ENCODE data around the gene USH1C. TPM values are rescaled to one million over a fixed set of nuclear protein-coding genes. Genes with fewer than 3 reads are reported as not detected.

USH1C gene
- total RNA-seq, 1 donor from 2014 or later, result not detected

DNA sequence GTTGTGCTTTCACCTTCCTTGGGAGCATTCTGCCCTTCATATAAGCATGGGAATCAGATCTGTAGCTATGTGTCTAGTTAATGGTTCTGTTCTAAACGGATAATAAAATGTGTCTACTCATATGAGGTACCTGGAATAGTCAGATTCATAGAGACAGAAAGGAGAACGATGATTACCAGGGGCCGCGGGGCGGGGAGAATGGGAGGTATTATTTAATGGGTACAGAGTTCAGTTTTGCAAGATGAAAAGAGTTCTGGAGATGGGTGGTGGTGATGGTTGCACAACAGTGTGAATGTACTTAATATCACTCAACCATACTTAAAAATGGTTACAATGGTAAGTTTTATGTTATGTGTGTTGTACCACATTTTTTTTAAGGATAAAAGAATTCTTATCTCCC is 57.6 kb downstream of the USH1C start:
- intact Hi-C loops (cut with DNase I), result no loop called here
- no peak for DNase-seq (ENCODE audit: low spot score)

DNA sequence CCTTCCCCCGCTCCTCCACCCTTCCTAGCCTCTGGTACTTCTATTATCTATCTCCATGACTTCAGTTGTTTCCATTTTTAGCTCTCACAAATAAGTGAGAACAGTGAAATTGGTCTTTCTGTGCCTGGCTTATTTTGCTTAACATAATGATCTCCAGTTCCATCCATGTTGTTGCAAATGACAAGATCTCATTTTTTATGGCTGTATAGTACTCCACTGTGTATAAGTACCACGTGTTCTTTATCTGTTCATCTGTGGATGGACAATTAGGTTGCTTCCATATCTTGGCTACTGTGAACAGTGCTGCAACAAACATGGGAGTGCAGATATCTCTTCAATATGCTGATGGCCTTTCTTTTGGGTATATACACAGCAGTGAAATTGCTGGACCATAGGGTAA is 60.7 kb downstream of the USH1C start:
- intact Hi-C loops (cut with DNase I), result no loop called here
- DNase-seq (ENCODE audit: low spot score), result no peak

DNA sequence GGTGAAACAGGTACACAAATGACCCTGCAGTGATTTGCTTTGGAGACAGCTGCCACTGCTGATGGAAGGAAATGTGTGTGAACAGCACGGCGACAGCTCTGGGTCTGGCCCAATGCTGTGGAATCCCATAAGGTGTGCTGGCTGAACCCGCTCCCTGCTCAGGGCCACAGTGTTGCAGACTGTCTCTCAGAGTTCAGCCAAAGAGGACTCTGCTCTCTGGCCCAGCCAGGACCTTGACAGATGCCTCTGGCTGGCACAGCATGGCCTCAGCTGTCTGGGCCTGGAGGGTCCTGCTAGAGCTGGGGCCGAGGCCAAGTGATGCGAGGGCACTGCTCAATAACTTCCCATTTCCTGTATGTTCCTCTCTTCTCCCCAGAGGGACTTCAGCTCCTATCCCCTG is 62.3 kb downstream of the USH1C start:
- DNase-seq (ENCODE audit: low spot score), result no peak
- intact Hi-C loops (cut with DNase I), result no loop called here

DNA sequence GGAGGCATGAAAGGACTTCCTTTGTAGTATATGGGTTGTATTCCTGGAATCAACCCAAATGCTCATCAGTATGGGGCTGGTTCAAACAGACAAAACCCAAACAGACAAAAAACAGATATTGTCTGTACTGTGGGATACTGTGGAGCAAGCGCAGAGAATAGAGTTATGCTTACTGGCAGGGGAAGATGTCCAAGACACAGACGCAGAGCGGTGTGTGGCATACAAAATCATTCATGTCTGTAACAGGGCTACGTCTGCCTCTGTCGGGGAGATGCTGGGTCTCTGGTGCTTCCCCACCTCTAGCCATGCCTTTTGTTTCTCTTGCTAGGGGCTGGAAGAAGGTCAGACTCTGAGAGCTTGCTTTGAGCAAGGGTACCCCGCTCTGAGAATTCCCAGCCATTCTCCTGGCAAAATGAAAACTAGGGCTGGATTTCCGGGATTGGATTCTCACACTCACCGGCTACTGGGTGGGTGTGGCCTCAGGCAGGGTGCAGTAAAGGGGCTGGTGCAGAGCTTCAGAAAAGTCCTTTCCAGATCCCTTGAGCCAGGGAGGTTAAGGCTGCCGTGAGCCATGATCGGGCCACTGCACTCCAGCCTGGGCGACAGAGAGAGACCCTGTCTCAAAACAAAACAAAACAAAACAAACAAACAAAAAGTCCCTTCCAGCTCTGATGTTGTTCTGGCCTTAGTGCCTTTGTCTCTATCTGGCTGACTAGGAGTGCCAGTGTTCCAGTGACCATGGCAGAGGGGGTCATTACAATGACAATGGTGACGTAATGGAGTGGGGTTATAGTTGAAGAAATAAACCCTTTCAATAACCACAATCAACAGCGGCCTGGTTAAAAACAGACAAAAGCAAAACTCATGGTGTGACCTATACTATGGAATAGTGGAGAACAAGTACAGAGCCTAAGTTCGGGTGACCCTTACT is 64.7 kb downstream of the USH1C start:
- intact Hi-C loops (cut with DNase I), result no loop called here
- no peak for DNase-seq (ENCODE audit: low spot score)

DNA sequence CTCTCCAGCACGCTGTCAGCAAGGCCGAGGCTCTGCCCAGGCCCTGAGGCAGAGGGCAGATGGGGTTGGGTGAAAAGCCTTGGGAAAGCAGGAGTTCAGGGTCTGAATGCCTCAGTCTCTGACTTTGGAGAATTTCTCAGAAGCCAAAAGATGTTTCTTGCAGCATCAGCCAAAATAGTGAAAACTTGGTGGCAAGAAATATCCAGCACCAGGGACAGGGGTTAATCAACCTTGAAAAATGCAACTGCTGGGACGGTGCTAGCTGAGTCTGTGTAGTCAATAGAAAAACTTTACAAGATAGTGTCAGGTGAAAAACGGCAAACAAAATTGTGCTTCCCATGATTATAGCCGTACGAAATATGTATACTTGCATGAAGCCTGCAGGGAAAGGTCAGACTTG is 66.1 kb downstream of the USH1C start:
- DNase-seq (ENCODE audit: low spot score), result no peak
- intact Hi-C loops (cut with DNase I), result no loop called here

DNA sequence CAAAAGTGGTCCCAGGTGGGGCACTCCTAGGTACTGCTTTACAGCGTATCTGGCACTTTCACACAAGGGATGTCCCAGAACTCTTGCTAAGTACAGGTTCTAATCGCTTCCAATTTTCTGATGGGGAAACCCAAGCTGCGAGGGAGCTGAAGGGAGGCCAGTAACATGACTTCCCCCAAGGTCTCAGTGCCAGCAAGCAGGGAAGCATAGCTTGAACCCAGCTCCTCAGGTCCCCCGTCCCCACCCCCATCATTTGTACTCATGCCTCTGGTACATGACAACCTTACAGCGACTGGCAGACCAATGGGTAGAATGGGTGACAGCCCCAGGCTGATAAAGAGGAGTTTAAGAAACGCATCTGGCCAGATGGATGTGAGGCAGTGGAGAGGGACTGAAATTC is 66.9 kb downstream of the USH1C start:
- DNase-seq (ENCODE audit: low spot score), result no peak
- intact Hi-C loops (cut with DNase I), result no loop called here

DNA sequence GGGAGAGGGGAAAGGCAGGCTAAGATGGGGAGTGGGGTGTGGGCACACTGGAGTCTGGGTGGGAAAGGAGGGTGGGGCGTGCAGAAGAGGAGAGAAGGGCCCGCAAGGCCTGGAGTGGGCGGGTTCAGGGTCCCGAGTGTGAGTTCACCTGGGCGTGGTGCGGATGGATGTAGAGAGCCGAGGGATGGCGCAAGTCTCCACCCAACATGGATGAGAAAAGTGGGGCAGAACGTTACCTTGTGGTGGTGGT is 67.2 kb downstream of the USH1C start:
- intact Hi-C loops (cut with DNase I), result no loop called here

DNA sequence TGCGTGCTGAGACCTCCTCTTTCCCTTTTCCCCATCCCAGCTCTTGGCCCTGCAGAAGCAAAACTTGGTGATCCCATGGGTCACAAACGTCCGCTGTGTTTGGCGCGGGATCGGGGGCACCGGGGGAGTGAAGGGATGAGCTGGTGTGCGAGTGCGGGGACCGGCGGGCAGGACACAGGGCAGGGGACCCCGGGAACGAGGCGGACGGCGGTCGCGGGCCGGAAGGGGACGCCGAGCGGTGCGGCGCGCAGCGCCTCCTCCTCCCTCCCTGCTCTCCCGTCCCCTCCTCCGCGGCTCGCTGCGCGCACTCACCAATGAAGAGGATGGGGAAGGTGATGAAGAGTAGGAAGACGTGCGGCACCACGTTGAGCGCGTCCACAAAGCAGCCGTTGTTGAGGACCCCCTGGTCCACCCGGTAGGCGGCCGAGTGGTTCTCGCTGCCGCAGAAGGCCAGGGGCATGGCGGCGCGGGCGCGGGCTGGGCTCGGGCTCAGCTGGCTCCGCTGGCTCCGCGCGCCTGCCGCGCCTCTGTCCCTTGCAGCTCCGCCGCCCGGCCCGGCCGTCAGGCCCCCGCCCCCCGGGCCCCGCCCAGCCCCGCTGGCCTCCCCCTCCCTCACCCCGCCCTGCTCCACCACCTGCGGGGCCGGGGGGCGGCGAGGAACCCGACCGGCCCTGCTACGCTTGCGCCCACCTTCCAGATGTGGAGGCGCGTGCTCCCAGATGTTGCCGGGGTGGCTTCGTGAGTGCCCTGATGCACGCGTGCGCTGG is 67.7 kb downstream of the USH1C start, which contains the start of gene ABCC8:
TSS of gene ABCC8 (minus strand) at position 529 of the 767 bp plus-strand sequence. CDS start at position 460, 69 bp downstream.
- intact Hi-C loops (cut with DNase I), result no loop called here
- no peak for DNase-seq (ENCODE audit: low spot score)

More for the DNA sequence above, 67.2 kb downstream of the USH1C start:
- DNase-seq (ENCODE audit: low spot score), result no peak

DNA sequence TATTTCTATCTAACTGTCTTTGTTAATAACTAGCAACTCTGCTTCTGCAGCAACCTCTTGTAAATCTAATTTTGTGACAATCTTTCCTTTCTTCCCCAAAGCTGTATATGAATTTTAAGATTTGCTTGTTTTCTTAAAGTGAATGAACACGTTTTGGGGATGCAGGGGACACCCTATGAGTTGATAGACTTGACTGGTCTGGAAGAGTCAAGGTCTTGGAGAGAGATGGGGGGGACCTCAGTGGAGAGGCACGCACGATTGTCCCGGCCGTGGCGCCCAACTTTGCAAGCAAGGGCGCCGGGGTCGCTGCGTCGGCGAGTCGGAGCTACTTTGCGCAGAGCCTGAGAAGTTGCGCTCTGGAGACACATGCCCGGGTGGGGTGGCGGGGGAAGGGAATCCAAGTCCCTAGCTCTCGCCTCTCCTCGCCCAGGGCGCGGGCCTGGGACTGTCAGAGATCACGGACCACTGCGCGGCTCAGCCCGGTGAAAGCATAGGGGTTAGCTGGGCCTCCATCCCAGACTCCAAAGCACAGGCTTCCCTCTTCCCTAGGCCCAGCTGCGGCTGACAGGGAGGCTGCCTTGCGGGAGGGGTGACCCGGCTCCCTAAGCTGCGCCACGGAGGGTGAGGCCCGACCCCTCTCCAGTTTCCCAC is 68.4 kb downstream of the USH1C start:
- no peak for DNase-seq (ENCODE audit: low spot score)
- intact Hi-C loops (cut with DNase I), result no loop called here

DNA sequence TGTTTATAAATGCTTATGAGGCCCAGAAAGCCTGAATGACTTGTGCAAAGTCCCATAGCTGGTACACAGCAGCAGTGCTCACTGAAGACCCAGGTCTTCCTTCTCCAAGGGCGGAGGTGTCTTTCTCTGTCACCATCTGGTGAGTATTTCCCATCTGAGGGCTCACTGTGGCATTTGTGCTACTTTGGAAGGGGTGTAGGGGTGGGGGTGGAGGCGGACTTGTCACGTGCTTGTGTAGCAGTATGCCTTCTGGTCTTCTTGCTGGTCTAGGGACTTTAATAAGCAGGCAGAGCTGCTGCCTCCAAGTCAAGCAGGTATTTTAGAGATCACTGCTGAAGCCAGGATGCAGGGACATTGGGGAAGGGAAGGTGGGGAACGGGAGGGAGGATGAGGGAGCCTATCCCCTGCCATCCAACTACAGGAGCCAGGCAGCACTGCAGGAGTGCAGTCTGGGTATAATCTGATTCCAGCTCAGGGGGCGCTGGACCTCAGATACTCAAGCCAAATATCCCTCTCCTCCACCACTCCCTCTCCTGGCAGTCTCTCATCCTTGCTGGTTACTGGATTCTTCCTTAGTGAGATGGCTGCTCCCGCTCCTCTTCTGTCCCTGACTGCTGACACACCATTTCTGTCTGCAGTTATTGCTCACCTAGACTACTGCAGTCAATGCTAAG is 71.0 kb downstream of the USH1C start:
- intact Hi-C loops (cut with DNase I), result no loop called here
- DNase-seq (ENCODE audit: low spot score), result no peak

DNA sequence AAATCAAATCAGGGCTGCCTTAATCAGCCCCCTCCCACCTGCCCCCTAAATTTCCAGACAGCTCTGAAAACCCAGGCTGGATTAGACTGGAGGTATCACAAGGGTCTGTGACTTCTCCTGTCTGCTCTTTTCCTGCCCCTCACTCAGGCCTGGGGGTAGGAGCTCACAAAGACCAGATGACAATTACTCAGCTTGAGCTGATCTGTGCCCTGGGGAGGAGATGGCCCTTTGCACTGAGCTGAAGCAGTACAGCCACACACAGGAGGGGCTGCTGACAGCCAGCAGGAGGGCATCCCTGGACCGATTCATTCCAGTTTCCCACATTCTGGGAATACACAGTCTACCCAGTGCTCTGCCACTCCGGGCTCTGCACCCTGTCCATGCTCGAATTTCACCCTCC is 71.7 kb downstream of the USH1C start:
- DNase-seq (ENCODE audit: low spot score), result no peak
- intact Hi-C loops (cut with DNase I), result no loop called here

DNA sequence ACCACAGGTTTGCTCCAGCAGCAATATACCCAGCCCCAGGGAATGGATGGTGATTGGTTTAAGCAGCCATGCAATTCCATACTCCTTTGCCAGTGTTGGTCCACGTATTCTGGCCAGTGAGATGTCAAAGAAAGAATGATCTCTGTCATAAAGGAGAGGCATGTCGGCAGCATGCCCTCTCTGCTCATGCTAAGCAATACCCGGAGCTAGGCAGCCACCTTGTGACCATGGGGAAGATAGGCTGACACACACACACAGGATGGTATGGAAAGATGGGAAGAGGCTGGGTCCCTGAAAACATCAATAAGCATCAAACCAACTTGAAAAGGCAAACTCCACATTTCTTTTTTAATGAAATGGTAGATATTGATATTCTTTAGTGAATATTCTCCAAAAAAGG is 72.7 kb downstream of the USH1C start:
- no peak for DNase-seq (ENCODE audit: low spot score)
- intact Hi-C loops (cut with DNase I), result no loop called here

DNA sequence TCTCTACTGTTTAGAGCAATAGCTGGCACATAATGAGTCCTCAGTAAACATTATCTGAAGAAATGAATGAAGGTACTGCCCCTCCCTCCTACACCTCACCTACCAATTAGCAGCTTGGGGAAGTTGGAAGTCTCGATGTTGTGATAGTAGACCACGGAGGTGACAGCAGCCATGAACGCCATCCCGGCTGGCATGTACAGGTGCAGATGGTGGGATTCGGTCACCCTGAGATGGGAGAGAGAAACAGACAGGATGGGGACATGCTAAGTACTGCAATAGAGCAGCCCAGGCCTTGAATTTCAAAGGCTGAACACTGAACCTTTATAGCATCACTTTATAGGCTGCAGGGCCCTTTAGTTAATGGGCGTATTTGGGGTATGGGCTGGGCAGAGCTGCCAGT is 74.2 kb downstream of the USH1C start:
- no peak for DNase-seq (ENCODE audit: low spot score)
- intact Hi-C loops (cut with DNase I), result no loop called here

DNA sequence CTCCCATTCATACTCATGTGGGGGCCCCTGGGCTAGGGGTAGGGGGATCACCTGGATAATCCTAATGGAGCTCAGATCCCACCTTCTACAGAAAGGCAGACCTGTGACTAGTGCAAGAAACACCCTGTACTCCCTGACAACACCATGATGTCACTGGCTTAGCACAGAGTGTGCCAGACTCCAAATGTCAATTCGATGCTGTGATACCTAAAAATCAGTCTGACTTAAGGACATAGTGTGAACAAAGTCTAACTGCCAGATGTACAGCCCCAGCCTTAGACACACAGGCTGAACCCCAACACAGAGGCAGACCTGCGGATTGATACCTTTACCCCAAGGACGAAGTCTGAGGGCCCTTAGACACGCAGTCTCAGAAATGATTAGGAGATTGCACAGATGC is 76.1 kb downstream of the USH1C start:
- no peak for DNase-seq (ENCODE audit: low spot score)
- intact Hi-C loops (cut with DNase I), result no loop called here

DNA sequence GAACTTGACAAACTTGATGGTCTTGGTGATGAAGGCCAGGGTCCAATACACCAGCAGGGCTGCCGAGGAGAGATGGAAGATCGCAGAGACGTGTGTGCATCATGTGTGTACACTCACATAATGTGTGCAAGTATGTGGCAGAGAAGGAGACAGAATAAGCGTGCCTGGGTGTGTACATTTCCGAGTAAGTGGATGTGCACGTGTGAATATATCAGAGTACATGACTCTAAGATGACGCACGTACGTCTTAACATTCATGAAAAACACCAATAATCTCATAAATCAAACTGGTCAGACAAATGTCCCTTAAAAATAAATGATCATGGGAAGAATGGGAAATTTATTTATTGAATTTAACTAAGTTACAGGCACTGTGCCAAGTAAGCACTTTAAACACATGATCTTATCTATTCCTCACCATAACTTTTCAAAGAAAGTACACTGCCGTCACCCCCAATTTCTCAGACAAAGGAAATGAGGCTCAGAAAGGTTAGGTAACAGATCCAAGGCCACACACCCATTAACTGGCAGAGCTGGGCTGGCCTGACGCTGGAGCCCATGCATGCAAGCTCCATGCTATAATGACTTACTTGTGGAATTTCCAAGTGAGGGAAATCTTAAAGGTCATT is 80.6 kb downstream of the USH1C start:
- intact Hi-C loops (cut with DNase I), result no loop called here

DNA sequence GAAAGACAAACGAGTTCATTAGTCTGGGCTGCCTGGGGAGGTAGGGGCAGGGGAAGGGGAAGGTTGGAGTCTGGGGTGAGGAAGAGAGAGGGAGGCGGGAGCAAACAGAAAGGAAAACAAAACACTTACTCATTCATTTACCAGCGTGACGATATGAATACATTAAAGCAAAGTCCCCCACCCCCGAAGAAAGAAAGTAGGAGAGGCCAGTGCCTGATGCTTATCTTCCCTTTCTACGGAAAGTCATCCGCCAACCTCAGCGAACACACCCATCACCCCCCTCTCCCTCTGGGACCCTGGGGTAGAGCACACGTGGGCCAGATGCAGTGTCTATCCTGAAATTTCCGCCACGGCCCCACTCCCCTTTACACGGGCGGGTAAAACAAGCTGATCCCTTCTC is 81.3 kb downstream of the USH1C start:
- no peak for DNase-seq (ENCODE audit: low spot score)
- intact Hi-C loops (cut with DNase I), result no loop called here

More for the DNA sequence above, 80.6 kb downstream of the USH1C start:
- DNase-seq (ENCODE audit: low spot score), result no peak

DNA sequence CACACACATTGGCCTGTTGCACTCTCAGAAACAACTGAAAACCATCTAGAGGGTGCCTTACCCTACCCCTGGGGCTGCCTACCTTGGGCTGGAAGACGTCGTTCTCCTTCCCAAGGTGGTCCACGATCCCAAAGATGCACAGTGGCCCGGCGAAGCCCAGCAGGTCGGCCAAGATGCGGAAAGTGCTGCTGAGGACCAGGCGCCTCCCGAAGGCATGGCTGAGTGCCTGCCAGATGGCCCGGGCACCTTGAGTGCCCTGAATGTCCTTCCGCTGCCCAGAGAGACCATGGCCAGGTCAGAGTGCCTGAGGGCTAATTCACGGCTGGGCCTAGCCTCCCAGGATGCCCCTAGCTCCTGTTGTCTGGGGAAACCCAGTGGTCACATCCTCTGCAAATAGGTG is 83.8 kb downstream of the USH1C start:
- intact Hi-C loops (cut with DNase I), result no loop called here
- DNase-seq (ENCODE audit: low spot score), result no peak

DNA sequence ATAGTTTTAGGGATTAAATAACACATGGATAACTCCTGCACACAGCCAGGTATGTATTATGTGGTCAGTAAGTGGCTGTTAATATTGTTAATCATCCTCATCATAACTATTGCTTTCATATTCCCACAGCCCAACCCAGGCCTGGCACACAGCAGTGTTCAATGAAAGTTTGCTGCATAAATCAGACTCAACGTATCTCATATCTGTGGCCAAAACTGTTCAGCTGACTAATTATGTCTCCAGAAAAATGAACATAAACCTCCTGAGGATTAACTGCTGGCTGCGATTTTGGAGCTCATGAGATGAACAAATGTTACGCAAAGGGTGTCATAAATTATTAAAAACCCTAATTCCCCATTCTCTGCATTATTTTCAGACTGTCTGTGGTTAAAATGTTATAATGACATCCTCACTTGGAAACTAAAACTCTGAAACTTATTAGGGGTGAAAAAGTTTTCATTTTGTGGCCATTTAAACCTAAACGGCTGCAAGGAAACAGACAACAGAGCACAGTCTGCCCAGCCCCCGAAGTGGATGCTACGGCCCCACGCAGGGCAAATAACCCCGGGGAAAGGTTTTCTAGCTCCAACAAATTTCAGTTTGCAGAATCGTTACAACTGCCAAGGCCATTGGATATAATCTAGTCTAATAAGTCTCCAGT is 84.8 kb downstream of the USH1C start:
- no peak for DNase-seq (ENCODE audit: low spot score)
- intact Hi-C loops (cut with DNase I), result no loop called here

DNA sequence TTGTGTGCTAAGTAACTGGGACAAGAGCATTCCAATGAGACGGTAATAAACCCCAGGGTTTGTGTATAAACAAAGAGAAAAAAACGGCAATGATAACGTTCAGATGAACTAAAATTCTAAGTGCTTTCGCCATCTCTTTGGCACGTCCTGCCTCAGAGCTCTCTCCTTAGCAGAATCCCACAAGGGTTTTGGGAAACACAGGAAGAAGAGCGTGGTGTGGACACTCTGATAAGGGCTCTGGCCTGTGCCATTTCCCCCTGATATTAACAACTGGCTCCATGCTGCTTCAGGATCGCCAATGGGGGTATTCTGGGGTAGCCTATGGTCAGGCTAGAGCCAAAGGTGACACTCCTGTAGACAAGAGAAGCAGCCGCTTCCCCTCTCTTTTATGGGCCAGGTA is 85.9 kb downstream of the USH1C start:
- no peak for DNase-seq (ENCODE audit: low spot score)
- intact Hi-C loops (cut with DNase I), result no loop called here
